WERI-Rb-1 (cell line): ENCODE results near the gene PRKAG2.

ENCODE experiments used
- DNase-seq: peaks from one replicate; pipeline ENCODE4 v3.0.0-alpha.2; 2020
- H3K27ac ChIP-seq: fragments of 250-450 bp; sonication (Bioruptor Pico); 2 replicates; pipeline ENCODE4 v1.5.1; 2020; ENCODE audit warnings: mild to moderate bottlenecking, moderate library complexity
- H3K27me3 ChIP-seq: fragments of 250-450 bp; sonication (Bioruptor Pico); 2 replicates; pipeline ENCODE4 v1.5.1; 2021; ENCODE audit warnings: mild to moderate bottlenecking, low read depth, moderate library complexity; ENCODE audit not compliant: insufficient read depth, severe bottlenecking
- H3K36me3 ChIP-seq: fragments of 250-450 bp; sonication (Bioruptor Pico); 2 replicates; pipeline ENCODE4 v1.5.1; 2020; ENCODE audit warnings: mild to moderate bottlenecking, moderate library complexity
- H3K4me3 ChIP-seq: 2 replicates; pipeline ENCODE4 v1.5.1; 2011; ENCODE audit warnings: low read depth, mild to moderate bottlenecking, control low read depth, low read length
- H3K9me3 ChIP-seq: fragments of 250-450 bp; sonication (Bioruptor Pico); 2 replicates; pipeline ENCODE4 v1.5.1; 2021; ENCODE audit warnings: mild to moderate bottlenecking, moderate library complexity; ENCODE audit not compliant: severe bottlenecking
- CTCF ChIP-seq: IDR thresholded peaks from 2 replicates; pipeline ENCODE4 v1.5.1; 2011; ENCODE audit warnings: low read depth, mild to moderate bottlenecking, control low read depth, inconsistent platforms, low read length

Gene PRKAG2

GRCh38 chr7:151849008-151849878, 27.7 kb downstream of the PRKAG2 start:
- Histone ChIP-seq H3K4me3 (no peak overlapping the region), H3K9me3 (no peaks in the 10 kb centered on the region), H3K27me3 (no peaks in the 10 kb centered on the region), H3K27ac (no peak overlapping the region), H3K36me3 (no peaks in the 10 kb centered on the region)
- no peak for TF ChIP-seq CTCF
- no peak for DNase-seq

DNA sequence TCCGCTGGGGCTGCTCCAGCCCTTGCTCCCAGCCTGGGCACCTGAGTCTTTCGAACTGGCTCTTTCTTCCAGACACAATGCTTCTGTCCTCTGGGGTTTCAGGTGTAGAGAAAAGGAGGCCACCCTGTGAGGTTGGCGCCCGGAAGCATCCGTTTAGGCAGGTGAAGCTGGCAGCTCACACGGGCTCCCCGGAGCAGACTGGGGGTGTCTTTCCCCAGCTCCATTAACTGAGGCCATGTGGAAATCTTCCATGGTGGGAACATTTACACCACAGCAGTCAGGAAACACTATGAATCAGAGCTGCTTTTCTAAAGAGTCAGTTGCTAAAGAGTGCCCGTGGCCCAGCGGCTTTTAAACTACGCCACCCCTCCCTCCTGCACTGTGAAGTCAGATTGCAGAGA, 29.2 kb downstream of the PRKAG2 start:
- Histone ChIP-seq H3K36me3 (no peaks in the 10 kb centered on the region), H3K4me3 (no peak overlapping the region), H3K9me3 (no peaks in the 10 kb centered on the region), H3K27ac (no peak overlapping the region), H3K27me3 (no peaks in the 10 kb centered on the region)
- DNase-seq: no peak
- TF ChIP-seq CTCF: no peak

DNA sequence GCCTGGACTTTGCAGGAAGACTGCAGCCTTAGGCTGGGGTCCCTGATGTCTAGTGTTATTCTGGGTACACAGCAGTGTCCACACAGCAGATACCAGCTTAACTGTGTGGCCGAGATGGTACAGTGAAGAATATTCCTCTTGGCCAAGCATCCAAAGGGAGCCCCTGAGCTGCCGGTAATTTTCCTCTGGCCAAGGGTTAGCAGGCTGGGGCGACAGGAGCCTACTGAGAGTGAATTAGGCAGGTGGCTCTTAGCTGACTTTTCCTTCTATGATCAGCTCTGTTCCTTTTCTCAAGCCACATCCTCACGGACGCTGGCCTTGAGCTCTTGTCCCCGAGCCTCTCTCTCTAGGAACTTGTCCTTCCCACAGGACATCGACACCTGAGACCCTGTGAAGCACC, 29.8 kb downstream of the PRKAG2 start:
- Histone ChIP-seq H3K27me3 (no peaks in the 10 kb centered on the region), H3K9me3 (no peaks in the 10 kb centered on the region), H3K4me3 (no peak overlapping the region), H3K27ac (no peak overlapping the region), H3K36me3 (no peaks in the 10 kb centered on the region)
- no peak for DNase-seq
- TF ChIP-seq CTCF: no peak

DNA sequence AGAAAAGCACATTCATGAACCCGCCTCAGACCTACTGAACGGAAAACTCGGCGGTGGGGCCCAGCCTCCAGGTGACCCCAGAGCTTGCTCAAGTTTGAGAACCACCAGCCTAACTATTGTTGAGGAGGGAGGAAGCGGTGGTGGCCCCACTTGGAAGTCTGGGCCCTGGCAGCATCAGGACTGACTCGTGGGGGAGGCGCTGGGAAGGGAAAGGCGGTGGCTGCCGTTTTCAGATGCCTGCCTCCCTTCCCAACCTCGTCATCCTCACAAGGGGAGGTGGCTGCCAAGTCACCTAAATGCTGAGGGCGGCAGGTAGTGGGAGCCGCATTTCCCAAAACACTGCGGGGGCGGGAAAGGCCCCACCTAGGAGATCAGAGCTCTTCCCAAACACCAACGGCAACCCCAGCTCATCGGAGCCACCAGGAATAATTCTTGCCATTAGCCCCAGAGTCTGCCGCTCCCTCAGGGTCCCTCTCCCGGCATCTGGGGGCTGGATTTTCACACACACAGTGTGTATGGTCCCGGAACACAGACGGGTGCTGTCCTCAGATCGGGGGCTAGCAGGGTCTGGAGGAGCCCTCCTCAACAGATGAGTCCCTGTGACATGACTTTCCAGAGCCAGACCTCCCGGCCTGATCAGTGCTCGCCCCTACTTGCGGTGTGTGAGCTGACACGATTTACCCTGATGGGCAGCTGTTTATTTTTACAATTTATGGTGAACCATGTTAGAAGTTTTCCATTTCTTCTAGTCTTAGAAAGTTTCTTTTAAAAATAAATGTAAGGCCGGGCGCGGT, 31.3 kb downstream of the PRKAG2 start:
- H3K36me3 ChIP-seq: no peaks in the 10 kb centered on the region
- H3K4me3 ChIP-seq: no peak overlapping the region
- H3K27ac ChIP-seq: no peak overlapping the region
- no peak for DNase-seq
- H3K27me3 ChIP-seq: no peaks in the 10 kb centered on the region
- no peaks in the 10 kb centered on the region for H3K9me3 ChIP-seq
- TF ChIP-seq CTCF: no peak

- Histone ChIP-seq H3K4me3 (no peak overlapping the region), H3K27me3 (no peaks in the 10 kb centered on the region), H3K9me3 (no peaks in the 10 kb centered on the region), H3K36me3 (no peaks in the 10 kb centered on the region), H3K27ac (no peak overlapping the region)
- TF ChIP-seq CTCF: no peak
- no peak for DNase-seq
Measured at GRCh38 chr7:151844825-151845200, 32.1 kb downstream of the PRKAG2 start.
